H1 (cell line): ENCODE measurements around the gene TREM1. TPM values are rescaled to one million over a fixed set of nuclear protein-coding genes. Genes with fewer than 3 reads are reported as not detected.

Source experiments
- ASH2L ChIP-seq: fragments of 200-600, 300-600 bp; sonication (generic); IDR thresholded peaks from one replicate; pipeline ENCODE4 v1.7.1; 2017; ENCODE audit warnings: low read length
- CHD2 ChIP-seq: IDR thresholded peaks from 2 replicates; pipeline ENCODE4 v1.6.1; 2012; ENCODE audit warnings: low read length, improper control_type of control experiment
- CHD7 ChIP-seq: fragments of 300-600 bp; sonication (generic); IDR thresholded peaks from 2 replicates; pipeline ENCODE4 v1.7.1; 2012; ENCODE audit warnings: low read length, moderate library complexity, mild to moderate bottlenecking, inconsistent platforms; ENCODE audit not compliant: insufficient replicate concordance
- CTCF ChIP-seq, 3 experiments: IDR thresholded peaks; 1 replicate in 2 of 3; 2 replicates in 1 of 3; pipeline versions ENCODE4 v1.5.1 to v1.6.1; 2011; ENCODE audit warnings: low read length in 3 of 3, mild to moderate bottlenecking in 3 of 3, inconsistent platforms in 2 of 3, low read depth in 1 of 3, moderate library complexity in 1 of 3; ENCODE audit not compliant: insufficient read depth in 1 of 3; ENCODE audit errors: control extremely low read depth in 1 of 3
- KDM1A ChIP-seq: fragments of 200-600, 300-600 bp; sonication (generic); IDR thresholded peaks from 2 replicates; pipeline ENCODE4 v1.7.1; 2016; ENCODE audit warnings: mild to moderate bottlenecking, low read length, borderline replicate concordance
- USF2 ChIP-seq: IDR thresholded peaks from 2 replicates; pipeline ENCODE4 v1.6.1; 2011; ENCODE audit warnings: low read length, improper control_type of control experiment
- polyA plus RNA-seq, 7 experiments: library from polyadenylated mRNA; depleted of rRNA in 3 of 7; stranded (reverse) in 5 of 7; unstranded in 2 of 7; fragments of >200 nt in 5 of 7; fragments of 200-250 nt in 2 of 7; gene quantifications; 1 replicate in 5 of 7; 2 replicates in 1 of 7; 4 replicates in 1 of 7; pipeline versions ENCODE4 v1.2.1 to v1.2.3, GENCODE V29; 2011 to 2013; ENCODE audit warnings: missing spikeins in 2 of 7, mixed read lengths in 2 of 7
- total RNA-seq: library from RNA; stranded (reverse); fragmentation: NEBNext Ultra II Directional; extraction: Animal tissue kit (Norgen Biotek cat#: 25700); gene quantifications from 2 replicates; pipeline ENCODE4 v1.2.1, GENCODE V29; 2021

The TREM1 gene
- total and polyA plus RNA-seq, 2 of the 8 experiments (the other 6 are each of a cell fraction or from before 2014, with no cell fraction given): not detected

DNA sequence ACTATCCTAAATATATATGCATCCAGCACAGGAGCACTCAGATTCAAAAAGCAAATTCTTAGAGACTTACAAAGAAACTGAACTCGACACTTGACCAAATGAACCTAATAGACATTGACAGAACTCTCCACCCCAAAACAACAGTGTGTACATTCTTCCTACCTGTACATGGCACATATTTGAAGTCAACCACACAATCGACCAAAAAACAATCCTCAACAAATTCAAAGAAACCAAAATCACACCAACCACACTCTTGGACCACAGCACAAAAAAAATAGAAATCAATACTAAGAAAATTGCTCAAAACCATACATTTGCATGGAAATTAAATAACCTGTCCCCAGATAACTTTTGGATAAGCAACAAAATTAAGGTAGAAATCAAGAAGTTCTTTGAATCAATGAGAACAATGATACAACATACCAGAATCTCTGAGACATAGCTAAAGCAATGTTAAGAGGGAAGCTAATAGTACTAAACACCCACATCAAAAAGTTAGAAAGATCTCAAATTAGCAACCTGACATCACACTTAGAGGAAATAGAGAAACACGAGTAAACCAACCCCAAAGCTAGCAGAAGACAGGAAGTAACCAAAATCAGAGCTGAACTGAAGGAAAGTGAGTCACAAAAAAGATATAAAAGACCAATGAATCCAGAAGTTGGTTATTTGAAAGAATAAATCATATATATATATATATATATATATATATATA is 12.5 kb upstream of the TREM1 start (continued):
- TF ChIP-seq CHD7 (no peak), CHD2 (no peak), USF2 (no peak), ASH2L (no peak), KDM1A (no peak), CTCF (IDR thresholded peaks at IDR 0.05; ENCODE audit: control extremely low read depth in 1 of 3, insufficient read depth in 1 of 3, low read depth in 1 of 3, low read length in 3 of 3) (no peak)
